OCI-LY1 (cell line): ENCODE measurements around the gene NTSR1.

ENCODE experiments used
- EZH2 ChIP-seq: fragments of 200-600 bp; sonication (generic), shearing (Covaris generic); IDR thresholded peaks from 2 replicates; pipeline ENCODE4 v1.8.0; 2017; ENCODE audit warnings: borderline replicate concordance, mixed run types, mild to moderate bottlenecking, antibody characterized with exemption, low read length, moderate library complexity, mixed read lengths
- TF ChIP-seq, protein P1 (sequence below): fragments of 200-600 bp; sonication (generic), shearing (Covaris generic); IDR thresholded peaks from 2 replicates; pipeline ENCODE4 v1.5.1; 2017; ENCODE audit warnings: mild to moderate bottlenecking, antibody characterized with exemption, low read length, moderate library complexity, mixed read lengths

DNA sequence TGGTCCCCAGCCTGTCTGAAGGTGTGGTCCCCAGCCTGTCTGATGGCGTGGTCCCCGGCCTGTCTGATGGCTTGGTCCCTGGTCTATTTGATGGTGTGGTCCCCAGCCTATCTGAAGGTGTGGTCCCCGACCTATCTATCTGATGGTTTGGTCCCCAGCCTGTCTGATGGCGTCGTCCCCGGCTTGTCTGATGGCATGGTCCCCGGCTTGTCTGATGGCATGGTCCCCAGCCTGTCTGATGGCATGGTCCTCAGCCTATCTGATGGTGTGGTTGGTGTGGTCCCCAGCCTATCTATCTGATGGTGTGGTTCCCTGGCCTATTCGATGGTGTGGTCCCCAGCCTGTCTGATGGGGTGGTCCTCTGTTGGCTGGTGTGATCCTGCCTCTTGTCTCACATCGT is 69.4 kb downstream of the NTSR1 start:
- TF ChIP-seq, protein P1, sequence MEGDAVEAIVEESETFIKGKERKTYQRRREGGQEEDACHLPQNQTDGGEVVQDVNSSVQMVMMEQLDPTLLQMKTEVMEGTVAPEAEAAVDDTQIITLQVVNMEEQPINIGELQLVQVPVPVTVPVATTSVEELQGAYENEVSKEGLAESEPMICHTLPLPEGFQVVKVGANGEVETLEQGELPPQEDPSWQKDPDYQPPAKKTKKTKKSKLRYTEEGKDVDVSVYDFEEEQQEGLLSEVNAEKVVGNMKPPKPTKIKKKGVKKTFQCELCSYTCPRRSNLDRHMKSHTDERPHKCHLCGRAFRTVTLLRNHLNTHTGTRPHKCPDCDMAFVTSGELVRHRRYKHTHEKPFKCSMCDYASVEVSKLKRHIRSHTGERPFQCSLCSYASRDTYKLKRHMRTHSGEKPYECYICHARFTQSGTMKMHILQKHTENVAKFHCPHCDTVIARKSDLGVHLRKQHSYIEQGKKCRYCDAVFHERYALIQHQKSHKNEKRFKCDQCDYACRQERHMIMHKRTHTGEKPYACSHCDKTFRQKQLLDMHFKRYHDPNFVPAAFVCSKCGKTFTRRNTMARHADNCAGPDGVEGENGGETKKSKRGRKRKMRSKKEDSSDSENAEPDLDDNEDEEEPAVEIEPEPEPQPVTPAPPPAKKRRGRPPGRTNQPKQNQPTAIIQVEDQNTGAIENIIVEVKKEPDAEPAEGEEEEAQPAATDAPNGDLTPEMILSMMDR, result no peak
- TF ChIP-seq EZH2, result no peak
